ENCODE measurements around the gene NCAM2.

- TF ChIP-seq POLR2A (IDR thresholded peaks at IDR 0.05) (no peak), CTCF (IDR thresholded peaks at IDR 0.05) (no peak)
Observed at GRCh38 chr21:21111309-21111920, 113.2 kb downstream of the NCAM2 start.

Data from ovary (tissue), 3 donors.